GM19043 (cell line): Measurements from ENCODE around the gene RDM1.

Experiments
- ATAC-seq: cut with Tn5 transposase; IDR thresholded peaks from one replicate; pipeline ENCODE4 v1.9.1; 2021; ENCODE audit warnings: low read depth; ENCODE audit not compliant: unreplicated experiment

Gene RDM1

GRCh38 chr17:35934760-35935159, 4.2 kb upstream of the RDM1 start:
- ATAC-seq: no peak

DNA sequence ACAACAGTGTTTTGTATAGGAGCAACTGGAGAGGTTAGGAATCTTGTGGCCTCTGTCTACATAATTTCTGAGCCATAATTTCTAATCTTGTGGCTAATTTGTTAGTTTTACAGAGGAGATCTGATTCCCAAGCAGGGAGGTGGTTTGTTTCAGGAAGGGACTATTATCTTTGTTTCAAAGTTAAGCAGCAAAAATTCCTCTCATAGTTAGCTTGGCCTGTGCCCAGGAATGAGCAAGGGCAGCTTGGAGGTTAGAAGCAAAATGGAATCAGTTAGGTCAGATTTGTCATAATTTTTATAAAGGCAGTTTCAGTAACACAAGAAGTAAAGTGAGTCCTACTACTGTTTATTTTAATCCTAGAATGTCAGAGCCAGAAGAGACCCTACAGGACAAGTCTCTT, 2.0 kb upstream of the RDM1 start:
- no peak for ATAC-seq

DNA sequence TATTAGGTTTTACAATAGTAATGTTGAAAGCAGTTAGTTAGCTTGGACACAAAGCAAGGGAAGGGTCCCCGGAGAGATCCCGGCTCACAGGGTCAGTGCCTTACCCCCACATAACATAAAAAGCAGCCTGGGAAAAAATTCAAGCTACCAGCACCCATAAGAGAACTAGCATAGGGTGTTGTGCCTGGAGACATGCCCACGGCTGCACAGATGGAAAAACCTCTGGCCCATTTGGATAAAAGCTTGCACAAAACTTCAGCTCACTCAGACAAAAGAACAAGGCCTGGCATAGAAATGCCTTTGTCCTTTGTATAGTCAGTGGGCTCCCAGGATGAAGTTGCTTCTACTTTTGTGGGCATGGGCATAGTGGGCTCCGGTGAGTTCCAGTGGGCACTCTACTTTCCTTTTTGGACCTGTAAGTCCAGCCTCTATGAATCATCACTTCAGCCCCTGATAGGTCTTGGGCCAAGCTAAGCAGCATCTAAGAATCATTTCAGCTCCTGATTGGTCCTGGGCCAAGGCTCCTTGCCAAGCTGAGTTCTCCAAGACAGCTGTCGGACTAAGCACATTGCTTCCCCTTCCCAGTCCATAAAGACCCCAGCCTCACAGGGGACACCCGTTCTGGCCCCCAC, 1.3 kb upstream of the RDM1 start:
- no peak for ATAC-seq

GRCh38 chr17:35927714-35928113, 2.9 kb downstream of the RDM1 start:
- no peak for ATAC-seq

DNA sequence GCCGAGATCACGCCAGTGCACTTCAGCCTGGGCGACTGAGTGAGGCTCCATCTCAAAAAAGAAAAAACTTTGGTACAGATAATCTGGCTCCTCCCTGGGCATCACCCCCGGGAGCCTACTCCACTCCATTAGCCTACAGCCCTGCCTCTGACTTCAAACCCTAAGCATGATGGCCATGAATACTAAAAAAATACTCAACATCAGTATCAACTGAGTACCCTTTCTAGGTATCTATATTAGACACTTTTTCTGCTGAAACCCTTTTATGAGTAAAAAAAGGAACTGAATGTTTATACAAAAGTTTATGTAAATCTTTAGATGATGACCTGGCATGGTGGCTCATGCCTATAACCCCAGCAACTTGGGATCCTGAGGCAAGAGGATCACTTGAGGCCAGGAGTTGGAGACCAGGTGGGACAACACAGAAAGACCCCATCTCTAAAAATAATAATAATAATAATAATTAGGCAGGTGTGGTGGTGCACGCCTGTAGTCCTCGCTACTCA, 6.9 kb downstream of the RDM1 start:
- ATAC-seq: no peak

GRCh38 chr17:35920229-35920628, 10.3 kb downstream of the RDM1 start:
- no peak for ATAC-seq

DNA sequence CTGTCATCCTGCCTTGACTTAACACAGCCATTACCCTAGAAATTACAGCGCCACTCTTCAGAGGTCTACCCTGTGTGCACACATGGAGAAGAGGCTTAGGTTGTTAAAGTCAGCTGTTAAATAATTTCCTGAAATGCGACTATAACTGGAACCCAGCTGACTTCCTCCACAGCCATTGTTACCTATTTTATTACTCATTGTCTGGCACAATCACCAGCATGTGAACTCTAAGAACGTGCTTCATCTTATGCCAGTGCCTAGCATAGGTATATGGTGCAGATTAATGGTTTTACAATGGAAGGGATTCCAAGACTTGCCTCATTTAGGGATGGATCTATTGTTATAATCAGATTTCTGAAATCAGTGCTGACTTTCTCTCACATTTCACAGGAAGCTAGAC, 11.9 kb downstream of the RDM1 start:
- ATAC-seq: no peak

- no peak for ATAC-seq
These were observed 12.9 kb downstream of the RDM1 start for GRCh38 chr17:35917519-35918213.

GRCh38 chr17:35915153-35915964, 15.2 kb downstream of the RDM1 start:
- ATAC-seq: no peak

- no peak for ATAC-seq
These were observed 16.2 kb downstream of the RDM1 start for GRCh38 chr17:35914354-35914753.

DNA sequence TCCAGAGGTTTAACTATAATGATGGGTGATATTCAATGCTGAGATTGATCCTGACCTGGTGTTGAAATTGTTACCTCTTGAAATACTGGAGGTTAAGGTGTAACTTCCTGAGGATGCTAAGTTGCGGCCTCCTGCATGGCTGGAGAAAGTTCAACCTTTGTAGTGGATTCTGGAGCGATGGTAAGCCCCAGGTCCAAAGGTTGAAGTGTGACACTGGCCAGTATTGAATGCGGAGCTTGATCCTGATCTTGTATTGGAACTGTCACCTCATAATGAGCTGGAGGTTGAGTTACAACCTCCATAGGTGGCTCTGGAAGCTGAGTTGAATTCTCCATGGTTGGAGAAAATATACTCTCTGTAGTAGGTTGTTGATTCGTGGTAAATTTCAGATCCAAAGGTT, 17.0 kb downstream of the RDM1 start:
- ATAC-seq: no peak

DNA sequence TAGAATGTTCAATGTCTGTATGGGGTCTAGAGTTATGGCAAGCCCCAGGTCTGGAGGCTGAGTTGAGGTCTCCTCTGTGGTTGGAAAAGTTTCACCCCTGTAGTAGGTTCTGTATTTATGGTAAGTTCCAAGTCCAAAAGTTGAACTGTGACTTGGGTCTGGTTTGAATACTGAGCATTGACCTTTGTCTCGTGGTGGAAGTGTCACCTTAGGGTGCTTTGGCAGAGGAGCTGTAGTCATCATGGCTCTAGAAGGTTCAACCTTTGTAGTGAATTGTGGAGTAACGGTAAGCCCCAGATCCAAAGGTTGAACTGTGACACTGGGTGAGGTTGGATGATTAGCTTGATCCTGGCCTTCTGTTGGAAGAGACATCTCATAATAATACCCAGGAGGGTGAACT, 17.6 kb downstream of the RDM1 start:
- ATAC-seq: no peak

DNA sequence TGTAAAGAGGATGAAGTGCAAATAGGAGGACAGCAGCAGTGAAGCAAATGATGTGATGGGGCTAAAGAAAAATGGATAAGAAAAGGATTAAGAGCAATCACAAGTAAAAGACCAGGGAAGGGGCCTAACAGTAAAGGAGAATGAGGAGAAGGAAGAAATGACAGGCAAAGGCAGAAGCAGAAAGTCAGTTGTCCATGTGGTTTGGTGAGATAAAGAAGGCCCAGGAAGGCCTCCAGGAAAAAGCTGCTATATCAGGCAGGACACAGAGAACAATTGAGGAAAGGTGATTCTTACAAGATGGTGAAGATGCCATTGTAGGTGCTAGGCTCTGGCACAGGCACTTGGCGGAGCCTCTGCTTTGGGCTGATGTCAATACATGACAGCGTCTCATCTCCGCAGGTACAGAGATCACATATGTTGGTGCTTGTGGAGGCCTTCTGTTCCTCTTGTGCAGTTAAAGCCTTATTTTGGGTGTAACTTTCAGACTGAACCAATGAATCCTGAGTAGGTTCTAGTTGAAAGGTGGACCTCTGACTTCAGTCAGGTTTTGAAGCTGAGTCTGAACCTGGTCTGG, 18.1 kb downstream of the RDM1 start:
- ATAC-seq: no peak

DNA sequence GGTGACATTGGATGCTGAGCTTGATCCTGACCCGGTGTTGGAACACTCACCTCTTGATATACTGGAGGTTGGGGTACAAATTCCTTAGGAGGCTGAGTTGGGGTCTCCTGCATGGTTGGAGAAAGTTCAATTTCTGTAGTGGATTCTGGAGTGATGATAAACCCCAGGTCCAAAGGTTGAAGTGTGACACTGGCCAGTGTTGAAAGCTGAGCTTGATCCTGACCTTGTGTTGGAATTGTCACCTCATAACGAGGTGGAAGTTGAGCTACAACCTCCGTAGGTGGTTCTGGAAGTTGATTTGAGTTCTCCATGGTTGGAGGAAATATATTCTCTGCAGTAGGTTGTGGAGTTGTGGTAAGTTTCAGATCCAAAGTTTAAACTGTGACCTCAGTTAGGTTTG, 21.2 kb downstream of the RDM1 start:
- no peak for ATAC-seq

GRCh38 chr17:35907691-35908090, 22.9 kb downstream of the RDM1 start:
- no peak for ATAC-seq

DNA sequence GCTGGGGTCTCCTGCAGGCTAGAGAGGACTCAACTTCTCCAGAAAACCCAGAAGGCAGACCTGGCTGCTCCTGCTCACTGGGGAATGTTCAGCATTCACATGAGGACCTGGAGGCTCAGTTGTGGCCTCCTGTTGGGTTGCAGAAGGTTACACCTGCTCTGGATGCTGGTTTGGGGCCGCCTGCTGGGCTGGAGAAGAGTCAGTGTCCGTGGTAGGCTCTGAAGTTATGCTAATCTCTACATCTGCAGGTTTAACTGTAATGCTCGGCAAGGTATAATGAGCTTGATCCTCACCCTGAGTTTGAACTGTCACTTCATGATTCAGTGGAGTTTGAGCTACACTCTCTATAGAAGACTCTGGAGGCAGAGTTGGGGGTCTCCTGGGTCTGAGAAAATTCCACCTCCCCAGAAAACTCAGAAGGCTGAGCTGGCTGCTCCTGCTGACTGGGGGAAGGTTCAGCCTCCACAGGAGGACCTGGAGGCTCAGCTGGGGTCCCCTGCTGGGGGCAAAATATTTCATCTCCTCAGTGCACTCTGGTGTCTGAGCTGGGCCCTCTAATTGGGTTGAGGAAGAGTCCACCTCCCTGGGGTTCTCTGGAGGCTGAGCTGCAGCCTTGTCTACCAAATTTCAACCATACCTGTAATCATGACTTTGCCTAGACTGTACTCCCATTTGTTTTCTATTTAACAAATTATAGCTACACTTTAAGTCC, 23.5 kb downstream of the RDM1 start:
- ATAC-seq: no peak

GRCh38 chr17:35906191-35906925, 24.2 kb downstream of the RDM1 start:
- ATAC-seq: no peak

DNA sequence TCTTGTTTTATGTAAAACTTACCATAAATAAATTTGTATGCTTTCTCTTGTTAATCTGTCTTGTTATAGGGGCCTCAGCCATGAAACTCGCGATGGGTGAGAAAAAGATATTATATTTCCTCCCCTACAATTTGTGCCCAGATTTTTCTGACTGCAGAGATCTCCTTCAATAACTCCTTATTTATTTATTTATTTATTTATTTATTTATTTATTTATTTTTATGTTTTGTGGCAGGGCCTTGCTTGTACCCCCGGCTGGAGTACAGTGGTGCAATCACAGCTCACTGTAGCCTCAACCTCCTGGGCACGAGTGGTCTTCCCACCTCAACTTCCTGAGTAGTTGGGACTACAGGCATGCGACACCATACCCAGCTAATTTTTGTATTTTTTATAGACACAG, 27.1 kb downstream of the RDM1 start:
- no peak for ATAC-seq

DNA sequence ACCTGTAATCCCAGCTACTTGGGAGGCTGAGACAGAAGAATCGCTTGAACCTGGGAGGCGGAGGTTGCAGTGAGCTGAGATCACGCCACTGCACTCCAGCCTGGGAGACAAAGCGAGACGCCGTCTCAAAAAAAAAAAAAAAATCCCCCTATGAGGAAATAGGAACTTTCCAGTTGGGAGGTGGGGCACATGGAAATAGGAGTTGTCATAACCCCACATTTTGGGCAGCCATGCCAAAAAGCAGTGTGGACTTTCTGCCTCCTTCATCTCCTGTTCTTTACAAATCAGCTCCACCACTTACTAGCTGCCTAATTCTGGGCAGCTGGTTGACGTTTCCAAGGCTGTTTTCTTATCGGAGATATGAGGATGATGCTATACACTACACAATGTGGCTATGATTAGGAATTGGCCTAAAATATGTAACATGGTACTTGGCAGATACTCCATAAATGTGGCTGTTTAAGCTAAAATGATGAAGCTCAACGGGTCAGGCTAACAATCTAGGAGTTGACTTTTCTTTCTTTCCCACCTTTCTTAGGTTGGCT, 28.9 kb downstream of the RDM1 start:
- ATAC-seq: no peak
